HG03045 (cell line): ENCODE measurements around the gene YBEY.
"Not testable (repeated sequence)": the region's sequence is repeated elsewhere in the genome, so short reads cannot be mapped to it uniquely, and the experiment has no call there.

Experiments
- ATAC-seq: cut with Tn5 transposase; IDR thresholded peaks from one replicate; pipeline ENCODE4 v1.9.1; 2021; ENCODE audit warnings: mild to moderate bottlenecking, moderate library complexity; ENCODE audit not compliant: unreplicated experiment

Gene YBEY

DNA sequence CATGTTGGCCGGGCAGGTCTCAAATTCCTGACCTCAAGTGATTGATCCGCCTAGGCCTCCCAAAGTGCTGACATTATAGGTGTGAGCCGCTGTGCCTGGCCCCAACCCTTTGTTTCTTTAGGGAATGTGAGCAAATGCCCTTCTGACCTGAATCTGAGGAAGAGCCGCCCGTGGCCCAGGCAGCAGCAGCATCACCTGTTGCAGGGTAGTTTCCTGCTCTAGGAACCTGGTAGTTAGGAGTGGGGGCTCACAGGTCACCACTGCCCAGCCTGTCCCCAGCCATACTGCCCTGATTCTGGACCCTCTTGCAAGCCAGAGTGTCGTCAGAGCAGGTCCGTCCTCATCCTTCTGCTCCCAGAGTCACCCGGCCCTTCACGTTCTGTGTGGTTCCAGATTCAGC lies 13.0 kb downstream of the YBEY start:
- no peak for ATAC-seq

DNA sequence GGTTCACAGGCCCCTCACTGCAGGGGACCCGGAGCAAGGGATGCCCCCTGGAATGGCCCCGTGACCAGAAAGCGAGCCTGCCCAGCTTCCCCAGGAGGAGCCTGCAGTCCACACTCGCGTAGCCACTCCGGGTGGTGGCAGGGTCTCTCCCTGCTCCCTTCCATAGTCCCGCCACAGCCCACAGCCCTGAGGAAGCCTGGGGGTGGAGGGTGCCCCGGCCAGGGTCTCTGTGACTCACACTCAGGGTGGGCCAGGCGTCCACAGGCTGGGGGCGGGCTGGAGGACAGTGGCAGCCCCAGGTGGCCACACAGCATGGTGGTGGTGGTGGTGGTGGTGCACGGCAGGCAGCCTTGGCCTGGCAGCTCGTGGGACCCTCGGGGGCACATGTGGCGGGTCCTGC lies 15.6 kb downstream of the YBEY start:
- no peak for ATAC-seq

DNA sequence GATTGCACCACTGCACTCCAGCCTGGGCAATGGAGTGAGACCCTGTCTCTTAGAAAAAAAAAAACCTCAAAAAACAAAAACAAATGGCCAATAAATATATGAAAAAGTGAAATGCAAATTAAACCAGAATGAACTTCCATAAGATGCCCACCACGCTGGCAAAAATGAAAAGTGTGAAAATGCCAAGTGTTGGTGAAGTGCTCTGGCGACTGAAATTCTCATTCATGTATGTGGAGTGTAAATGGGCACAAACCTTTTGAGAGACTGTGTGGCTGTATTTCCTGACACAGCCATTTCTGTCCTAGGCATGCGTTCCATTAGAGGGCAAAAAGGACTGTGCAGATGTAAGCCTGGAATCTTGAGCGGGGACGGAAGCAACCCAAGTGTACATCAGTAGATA lies 18.3 kb downstream of the YBEY start:
- no peak for ATAC-seq

DNA sequence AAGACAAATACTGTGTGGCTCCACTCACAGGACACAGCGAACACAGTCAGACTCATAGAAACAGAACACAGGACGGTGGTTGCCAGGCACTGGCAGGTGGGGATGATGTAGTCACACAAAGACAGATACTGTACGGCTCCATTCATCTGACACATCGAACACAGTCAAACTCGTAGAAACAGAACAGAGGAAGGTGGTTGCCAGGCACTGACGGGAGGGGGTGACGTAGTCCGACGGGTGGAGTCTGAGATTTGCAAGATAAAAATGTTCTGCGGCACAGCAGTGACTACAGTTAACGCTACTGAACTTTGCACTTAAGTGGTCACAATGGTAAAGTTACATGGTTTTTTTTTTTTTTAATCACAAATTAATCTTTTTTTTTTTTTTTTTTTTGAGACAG lies 18.8 kb downstream of the YBEY start:
- ATAC-seq = no peak

DNA sequence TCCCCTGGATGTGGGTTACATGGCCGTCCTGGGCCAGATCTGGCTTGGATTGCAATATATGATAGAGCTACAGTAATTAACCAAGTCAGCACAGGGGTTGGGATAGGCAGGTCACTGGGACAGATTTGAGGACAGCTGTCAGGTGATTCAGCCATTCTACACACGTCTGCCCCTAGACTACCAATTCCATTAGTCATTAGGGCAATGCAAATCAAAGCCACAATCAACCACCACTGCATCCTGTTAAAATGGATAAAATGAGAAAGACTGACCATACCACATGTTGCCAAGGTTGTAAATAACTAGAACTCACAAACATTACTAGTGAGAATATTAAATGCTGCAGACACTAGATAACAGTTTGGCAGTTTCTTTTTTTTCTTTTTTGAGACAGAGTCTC lies 21.5 kb downstream of the YBEY start:
- ATAC-seq = no peak

DNA sequence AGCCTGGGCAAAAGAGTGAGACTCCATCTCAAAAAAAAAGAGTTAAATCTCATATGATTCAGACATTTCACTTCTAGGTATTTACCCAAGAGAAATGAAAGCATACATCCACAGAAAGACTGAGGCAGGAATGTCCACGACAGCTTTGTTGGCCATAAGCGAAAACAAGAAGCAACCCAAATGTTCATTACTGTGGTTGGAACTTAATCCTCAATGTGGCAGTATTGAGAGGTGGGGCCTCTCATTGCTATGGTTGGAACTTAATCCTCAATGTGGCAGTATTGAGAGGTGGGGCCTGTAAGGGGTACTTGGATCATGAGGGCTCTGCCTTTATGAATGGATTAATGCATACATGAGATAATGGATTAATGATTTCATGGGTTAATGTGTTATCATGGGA lies 22.3 kb downstream of the YBEY start:
- ATAC-seq = no peak

DNA sequence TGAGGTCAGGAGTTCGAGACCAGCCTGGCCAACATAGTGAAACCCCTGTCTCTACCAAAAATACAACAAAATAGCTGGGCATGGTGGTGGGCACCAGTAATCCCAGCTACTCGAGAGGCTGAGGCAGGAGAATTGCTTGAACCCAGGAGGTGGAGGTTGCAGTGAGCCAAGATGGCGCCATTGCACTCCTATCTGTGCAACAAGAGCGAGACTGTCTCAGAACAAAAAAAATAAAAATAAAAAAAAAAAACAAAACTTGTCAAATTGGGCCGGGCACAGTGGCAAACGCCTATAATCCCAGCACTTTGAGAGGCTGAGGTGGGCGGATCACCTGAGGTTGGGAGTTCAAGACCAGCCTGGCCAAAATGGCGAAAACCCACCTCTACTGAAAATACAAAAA lies 24.1 kb downstream of the YBEY start:
- ATAC-seq = not testable (repeated sequence)

DNA sequence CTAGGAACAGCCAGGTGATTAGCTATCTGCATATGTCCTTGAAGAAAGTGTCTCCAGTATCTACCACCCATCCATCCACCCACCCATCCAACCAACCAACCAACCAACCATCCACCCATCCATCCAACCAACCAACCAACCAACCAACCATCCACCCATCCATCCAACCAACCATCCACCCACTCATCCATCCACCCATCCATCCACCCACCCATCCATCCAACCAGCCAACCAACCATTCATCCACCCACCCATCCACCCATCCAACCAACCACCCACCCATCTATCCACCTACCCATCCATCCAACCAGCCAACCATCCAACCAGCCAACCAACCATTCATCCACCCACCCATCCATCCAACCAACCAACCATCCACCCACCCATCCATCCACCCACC lies 25.4 kb downstream of the YBEY start:
- no peak for ATAC-seq

DNA sequence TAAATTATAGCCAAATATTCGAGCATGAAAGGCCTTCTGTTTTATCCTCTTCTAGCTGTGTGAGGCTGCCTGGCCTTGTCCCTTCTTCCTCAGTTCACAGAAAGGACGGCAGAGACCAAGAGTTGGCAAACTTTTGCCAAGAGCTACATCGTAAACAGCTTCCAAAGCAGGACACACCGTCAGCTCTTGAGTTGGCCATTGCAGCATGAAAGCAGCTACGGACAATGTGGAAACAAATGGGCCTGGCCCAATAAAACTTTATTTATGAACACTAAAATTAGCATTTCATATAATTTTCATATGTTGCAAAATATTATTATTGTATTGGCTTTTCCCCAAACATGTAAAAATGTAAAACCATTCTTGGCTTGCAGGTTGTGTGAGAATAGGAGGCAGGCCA lies 26.8 kb downstream of the YBEY start:
- ATAC-seq = no peak

DNA sequence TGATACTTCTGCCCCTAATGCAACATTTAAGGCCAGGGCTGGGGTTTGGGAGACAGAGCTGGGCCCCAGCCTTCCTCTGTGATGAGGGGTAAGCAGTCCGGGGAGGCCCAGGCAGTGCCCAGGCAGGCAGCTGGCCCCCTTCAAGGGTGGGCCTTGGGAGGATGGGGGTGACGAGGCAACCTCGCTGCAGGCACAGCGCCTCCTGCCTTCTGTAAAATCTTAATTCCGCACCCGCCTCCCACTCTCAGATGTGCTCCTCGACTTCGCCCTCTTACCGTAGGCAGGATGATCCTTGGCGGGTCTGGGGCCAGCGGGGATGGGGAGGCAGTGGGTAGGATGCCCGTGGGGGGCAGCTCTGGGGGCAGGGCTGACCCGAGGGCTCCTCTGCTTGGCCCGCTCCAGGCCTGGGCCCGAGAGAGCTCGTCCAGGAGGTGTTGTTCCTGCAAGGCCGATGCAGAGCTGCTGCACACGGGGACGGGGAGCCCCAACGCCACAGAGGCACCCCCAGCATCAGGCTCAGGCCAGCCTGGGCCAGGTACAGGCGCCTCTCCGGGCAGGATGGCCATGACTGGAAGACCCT lies 28.4 kb downstream of the YBEY start:
- ATAC-seq = no peak

DNA sequence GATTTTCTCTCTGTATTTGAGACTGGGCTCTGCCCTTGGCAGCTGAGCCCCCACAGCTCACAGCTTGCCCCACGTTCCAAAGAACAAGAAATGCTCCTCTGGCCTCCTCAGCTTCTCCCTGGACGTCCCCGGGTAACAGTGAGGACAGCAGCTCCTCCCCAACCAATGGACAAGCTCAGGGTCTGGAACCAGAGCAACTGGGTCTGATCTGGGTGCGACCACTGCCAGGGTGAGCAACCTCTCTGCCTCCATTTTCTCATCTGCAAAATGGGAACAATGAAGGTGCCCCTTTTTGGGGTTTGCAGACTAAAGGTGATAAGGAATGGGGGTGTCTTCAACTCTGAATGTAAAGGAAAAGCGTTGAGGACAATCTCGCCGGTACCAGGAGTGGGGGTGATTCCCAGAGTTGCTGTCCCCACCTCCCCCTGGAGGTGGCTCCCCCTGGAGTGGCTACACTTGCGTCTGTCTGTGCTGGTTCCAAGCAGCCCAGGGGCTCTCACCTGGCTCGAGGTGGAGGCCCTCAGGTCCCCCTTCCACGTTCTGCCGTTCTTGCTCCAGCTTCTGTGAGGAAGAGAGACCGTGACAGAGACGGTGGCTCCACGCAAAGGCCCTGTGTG lies 30.7 kb downstream of the YBEY start:
- ATAC-seq = no peak

DNA sequence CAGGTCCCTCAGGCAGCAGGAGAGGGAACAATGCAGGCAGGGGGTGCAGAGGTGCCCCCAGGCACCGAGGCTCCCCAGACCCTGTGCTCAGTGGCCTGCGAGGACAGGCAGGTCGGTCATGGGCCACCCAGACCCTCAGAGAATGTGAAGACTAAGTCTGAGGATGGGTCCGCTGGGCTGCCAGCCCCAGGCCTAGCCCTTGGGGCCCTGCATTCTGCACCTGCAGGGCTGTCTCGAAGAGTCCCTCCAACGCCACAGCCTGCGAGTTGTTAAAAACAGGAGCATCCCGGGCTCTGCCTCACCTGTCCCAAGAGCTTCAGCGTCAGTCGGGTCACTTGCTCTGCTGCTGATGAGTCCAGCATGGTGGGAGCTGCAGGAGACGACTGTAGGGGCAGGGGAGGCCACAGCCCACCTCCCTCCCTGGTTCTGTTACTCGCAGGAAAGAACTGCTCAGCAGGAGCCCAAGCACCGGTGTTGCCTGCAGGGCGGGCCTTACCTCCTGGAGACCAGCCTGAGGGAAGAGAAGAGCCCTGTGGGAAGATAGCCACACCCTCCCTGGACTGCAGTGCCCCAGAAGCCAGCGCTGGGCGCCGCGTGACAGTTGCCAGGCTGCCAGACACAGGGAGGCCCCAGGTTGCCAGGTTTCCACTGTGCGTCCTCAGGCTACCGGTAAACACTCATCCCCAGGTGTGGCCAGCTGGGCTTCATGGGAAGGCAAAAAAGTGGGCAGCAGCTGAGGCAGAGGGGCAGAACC lies 31.7 kb downstream of the YBEY start:
- no peak for ATAC-seq

DNA sequence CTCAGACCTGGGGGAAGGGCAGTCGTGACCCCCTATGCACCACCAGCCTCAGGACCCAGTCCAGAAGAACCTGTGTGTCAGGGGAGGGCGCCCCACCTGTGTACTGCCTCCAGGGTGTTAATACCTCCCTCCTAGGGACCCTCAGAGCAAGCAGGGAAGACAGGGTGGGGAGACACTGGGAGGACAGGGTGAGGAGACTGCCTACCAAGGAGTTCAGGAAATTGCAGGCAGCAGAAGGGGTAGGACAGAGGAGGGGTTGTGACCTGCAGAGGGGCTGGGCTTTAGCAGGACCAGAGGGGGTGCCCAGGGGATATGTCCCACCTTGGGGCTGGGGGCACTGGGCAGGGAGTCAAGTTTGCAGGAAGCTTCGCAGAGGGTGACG lies 32.3 kb downstream of the YBEY start:
- ATAC-seq = no peak

DNA sequence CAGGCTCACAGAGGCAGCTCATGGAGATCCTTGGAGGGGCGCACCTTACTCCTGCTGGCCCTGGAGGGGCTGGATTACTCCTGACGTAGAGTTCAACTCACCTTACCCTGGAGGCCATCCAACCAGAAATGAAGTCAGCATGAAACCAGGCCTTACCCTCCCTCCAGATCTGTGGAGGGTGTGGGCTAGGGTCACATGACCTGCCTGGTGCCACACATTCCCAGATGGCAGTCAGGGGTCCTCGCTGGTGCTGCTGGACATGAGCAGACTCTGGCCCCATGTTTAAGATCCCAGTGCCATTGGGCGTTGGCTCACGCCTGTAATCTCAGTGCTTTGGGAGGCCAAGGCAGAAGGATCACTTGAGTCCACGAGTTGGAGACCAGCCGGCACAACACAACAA lies 33.0 kb downstream of the YBEY start:
- no peak for ATAC-seq

DNA sequence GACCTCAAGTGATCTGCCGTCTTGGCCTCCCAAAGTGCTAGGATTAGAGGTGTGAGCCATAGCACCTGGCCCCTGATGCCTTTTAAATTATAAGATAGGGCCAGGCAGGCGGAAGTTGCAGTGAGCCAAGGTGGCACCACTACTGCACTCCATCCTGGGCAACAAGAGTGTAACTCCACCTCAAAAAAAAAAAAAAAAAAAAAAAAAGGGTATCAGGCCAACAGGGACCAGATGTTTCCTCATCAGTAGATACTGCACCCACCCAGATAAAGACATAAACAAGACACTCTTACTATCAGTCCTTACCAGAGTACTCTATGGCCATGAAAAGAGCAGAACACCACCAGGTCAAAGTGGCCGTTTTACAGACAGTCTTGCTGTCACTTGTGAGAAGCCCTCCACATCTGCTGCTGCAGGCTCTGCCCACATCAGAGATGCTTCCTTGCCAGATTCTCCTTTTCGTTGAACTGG lies 34.2 kb downstream of the YBEY start:
- ATAC-seq = no peak

DNA sequence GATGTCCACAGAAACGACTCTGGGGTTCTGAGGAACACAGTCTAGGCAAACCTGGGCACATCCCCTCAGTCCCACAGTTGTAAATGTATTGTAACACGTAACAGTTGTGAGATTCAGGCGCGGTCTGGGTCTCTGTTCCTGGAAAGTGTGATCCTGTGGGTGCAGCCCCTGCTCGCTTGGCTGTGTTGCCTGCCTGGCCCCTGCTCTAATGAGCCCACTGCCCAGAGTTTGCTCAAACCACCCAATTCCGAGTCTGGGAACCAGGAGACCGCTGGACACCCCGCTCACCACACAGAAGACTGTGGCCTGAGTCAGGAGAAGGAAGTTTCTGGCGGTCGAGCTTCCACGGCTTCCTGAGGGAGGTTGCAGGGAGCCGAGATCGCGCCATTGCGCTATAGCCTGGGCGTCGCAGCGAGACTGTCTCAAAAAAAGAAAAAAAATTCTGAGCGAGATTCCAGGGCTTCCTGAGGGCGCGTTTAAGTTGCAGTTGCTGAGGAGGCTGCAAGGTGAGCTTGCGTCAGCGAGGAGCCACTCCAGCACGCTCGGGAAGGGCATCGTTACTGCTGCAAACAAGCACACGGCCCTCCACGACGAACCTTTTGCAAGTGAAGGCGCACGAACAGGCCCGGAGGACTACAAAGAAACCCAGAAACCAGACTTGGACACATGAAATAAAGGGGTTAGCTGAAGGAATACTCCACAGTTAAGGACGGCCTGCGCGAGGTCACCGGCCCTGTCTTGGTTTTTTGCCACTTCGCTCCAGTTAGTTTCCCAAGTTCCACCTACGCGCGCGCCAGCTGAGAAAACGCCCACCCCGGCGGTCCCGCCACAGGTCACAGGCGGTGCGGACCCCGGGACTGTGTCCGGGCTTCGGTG lies 36.4 kb downstream of the YBEY start:
- no peak for ATAC-seq

DNA sequence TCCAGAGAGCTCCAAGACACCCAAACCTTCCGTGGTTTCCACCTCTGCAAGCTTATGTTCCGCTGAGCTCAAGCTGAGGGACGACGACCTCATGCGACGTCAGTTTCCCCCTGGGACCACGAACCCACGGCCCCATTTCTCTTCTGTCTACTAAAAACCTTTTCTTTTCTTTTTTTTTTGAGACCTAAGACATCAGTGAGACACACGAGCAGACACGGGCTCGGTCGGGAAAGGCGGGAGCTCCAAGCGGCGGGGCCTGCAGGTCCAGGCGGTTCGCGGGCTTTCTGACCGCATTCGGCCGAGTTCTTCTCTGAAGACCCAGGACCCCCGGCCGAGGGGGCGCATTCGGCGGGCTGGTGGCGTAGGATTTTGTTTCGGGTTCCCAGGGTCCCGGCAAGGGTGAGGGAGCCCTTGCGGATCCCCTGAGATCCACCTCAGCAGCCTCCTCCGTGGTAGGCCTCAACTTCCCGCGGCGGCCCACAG lies 37.1 kb downstream of the YBEY start:
- ATAC-seq = peak; percentile 10

DNA sequence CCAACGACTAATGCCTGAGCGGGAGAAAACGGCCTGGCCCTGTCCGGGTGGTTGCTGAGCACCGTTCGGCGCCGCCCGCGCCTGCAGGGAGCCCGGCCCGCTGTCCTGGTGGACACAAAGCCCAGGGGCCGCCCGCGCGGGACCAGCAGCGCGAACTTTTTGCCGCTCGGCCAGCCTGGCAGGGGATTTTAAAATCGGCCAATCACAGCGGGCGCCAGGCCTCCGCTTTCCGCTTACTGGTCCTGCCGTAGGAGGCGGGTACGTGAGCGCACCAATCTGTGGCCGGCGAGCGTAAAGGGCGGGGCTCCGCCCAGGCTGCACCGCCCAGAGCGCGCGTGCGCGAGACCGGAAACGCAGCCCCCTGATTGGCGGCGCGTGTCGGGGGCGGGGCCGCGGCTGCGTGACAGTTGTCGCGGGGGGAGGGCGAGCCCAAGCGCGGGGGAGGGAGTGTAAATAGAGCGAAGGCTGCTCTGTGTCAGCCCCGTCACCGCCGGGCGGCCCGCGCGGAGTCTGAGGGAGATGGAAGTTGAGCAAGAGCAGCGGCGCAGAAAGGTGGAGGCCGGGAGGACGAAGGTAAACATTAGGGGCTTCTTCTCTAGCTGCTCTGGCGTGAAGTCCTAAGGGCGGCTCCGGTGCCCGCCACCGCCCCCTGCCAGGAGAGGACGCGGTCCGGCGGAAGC lies 37.7 kb downstream of the YBEY start, which contains the start of the genes C21orf58 and PCNT:
C21orf58 (minus strand) TSS at position 161 of the 680 bp plus-strand sequence. CDS start 1,132 bp downstream, outside the sequence.
PCNT (plus strand) TSS at position 447 of the 680 bp plus-strand sequence; CDS start at position 520, 73 bp downstream.
- ATAC-seq = peak; percentile 75

DNA sequence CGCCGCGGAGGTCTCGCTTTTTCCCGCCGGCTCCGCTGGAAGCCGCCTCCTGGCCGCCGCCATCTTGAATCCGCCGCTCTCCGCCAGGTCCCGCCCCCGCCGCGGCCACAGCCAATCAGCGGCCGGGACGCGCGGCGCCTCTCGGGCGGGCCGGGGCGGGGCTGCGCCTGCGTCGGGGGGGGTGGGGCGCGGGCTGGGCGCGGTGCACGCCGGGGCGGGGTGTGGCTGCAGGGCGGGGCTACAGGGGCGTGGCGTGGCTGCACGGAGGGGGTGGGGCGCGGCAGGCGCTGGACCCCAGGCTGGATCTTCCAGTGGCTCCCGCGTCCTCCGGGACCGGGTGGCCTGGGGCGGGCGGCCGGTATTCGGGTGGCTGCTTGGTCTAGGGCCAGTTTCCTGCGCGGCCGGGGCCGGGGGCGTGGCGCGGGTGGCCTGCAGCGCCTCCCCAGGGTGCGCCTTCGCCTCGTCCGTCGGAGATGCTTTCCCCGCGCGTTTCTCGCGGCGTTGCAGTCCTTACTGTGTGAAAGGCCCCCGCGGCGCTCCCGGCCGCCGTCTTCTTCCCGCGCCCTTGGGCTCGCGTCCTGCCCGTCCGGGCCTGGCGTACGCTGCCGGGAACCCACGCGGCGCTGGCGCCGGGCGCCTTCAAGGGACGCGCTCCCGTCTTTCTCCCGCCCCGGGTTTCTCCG lies 38.4 kb downstream of the YBEY start:
- peak; percentile 59 for ATAC-seq
